Measurements from ENCODE around the gene LGALS16. TPM values are rescaled to one million over a fixed set of nuclear protein-coding genes. Genes with fewer than 3 reads are reported as not detected.

Gene LGALS16
- total RNA-seq, 3 donors from 2014 or later (not counting 1 experiment from before 2014, with no cell fraction given) = not detected

- no peaks in the 10 kb centered on the region for H3K36me3 Mint-ChIP-seq
- 29% methylated on average over 6 of the region's 6 CpGs for WGBS (ENCODE audit: insufficient coverage)
- ATAC-seq = no peak
Observed at GRCh38 chr19:39645800-39646411, 9.8 kb upstream of the LGALS16 start.

GRCh38 chr19:39647918-39648317 is 7.8 kb upstream of the LGALS16 start:
- Mint-ChIP-seq H3K27me3 (ENCODE audit: low read depth in 2 of 2) (peaks cover 26 to 56% of the 10 kb centered on the region in 2 donors), H3K27ac (no peak overlapping the region), H3K4me1 (no peaks in the 10 kb centered on the region), H3K4me3 (no peak overlapping the region), H3K9me3 (no peaks in the 10 kb centered on the region), H3K36me3 (no peaks in the 10 kb centered on the region)
- Histone ChIP-seq H3K4me3 (ENCODE audit: low read length) (no peak overlapping the region), H3K9me3 (ENCODE audit: control insufficient read depth, insufficient read depth, low read length) (no peaks in the 10 kb centered on the region), H3K27ac (ENCODE audit: low read length) (no peak overlapping the region), H3K36me3 (ENCODE audit: control insufficient read depth, insufficient read depth, low read length) (no peaks in the 10 kb centered on the region), H3K27me3 (ENCODE audit: control insufficient read depth, insufficient read depth, low read length) (no peaks in the 10 kb centered on the region), H3K4me1 (ENCODE audit: control insufficient read depth, insufficient read depth, low read length) (no peaks in the 10 kb centered on the region)
- TF ChIP-seq CTCF (IDR thresholded peaks at IDR 0.05) = no peak
- no peak for ATAC-seq
- intact Hi-C loops (cut with micrococcal nuclease) = no loop called here
- DNase-seq = no peak
- 48% methylated on average over 2 of the region's 3 CpGs for WGBS (ENCODE audit: insufficient coverage)

More at GRCh38 chr19:39645800-39646411, 9.8 kb upstream of the LGALS16 start:
- Mint-ChIP-seq H3K27me3 (ENCODE audit: low read depth in 2 of 2) (peaks cover 28 to 60% of the 10 kb centered on the region in 2 donors), H3K27ac (no peak overlapping the region), H3K4me3 (no peak overlapping the region), H3K4me1 (no peaks in the 10 kb centered on the region), H3K9me3 (no peaks in the 10 kb centered on the region)
- Histone ChIP-seq H3K4me1 (ENCODE audit: control insufficient read depth, insufficient read depth, low read length) (no peaks in the 10 kb centered on the region), H3K36me3 (ENCODE audit: control insufficient read depth, insufficient read depth, low read length) (no peaks in the 10 kb centered on the region), H3K27me3 (ENCODE audit: control insufficient read depth, insufficient read depth, low read length) (no peaks in the 10 kb centered on the region), H3K4me3 (ENCODE audit: low read length) (no peak overlapping the region), H3K9me3 (ENCODE audit: control insufficient read depth, insufficient read depth, low read length) (no peaks in the 10 kb centered on the region), H3K27ac (ENCODE audit: low read length) (no peak overlapping the region)
- TF ChIP-seq CTCF (IDR thresholded peaks at IDR 0.05) = no peak
- DNase-seq = peak in 1 of 2 donors; percentile 23
- intact Hi-C loops (cut with micrococcal nuclease) = no loop called here

- Mint-ChIP-seq H3K4me3 (no peak overlapping the region), H3K36me3 (no peaks in the 10 kb centered on the region), H3K27ac (no peak overlapping the region), H3K9me3 (no peaks in the 10 kb centered on the region), H3K4me1 (no peaks in the 10 kb centered on the region), H3K27me3 (ENCODE audit: low read depth in 2 of 2) (peaks cover 19 to 42% of the 10 kb centered on the region in 2 donors)
- H3K4me1 ChIP-seq (ENCODE audit: control insufficient read depth, insufficient read depth, low read length) = no peaks in the 10 kb centered on the region
- no peaks in the 10 kb centered on the region for H3K36me3 ChIP-seq (ENCODE audit: control insufficient read depth, insufficient read depth, low read length)
- no peak for TF ChIP-seq CTCF (IDR thresholded peaks at IDR 0.05)
- no peak for DNase-seq
- ATAC-seq = no peak
- H3K4me3 ChIP-seq (ENCODE audit: low read length) = no peak overlapping the region
- H3K27me3 ChIP-seq (ENCODE audit: control insufficient read depth, insufficient read depth, low read length) = peaks cover 5% of the 10 kb centered on the region
- no peak overlapping the region for H3K27ac ChIP-seq (ENCODE audit: low read length)
- intact Hi-C loops (cut with micrococcal nuclease) = no loop called here
- WGBS (ENCODE audit: insufficient coverage) = 75% methylated on average over 4 of the region's 4 CpGs
- H3K9me3 ChIP-seq (ENCODE audit: control insufficient read depth, insufficient read depth, low read length) = no peaks in the 10 kb centered on the region
Observed at GRCh38 chr19:39659791-39660190, 4.1 kb downstream of the LGALS16 start.

- Mint-ChIP-seq H3K9me3 (no peaks in the 10 kb centered on the region), H3K27ac (no peak overlapping the region), H3K36me3 (no peaks in the 10 kb centered on the region), H3K27me3 (ENCODE audit: low read depth in 2 of 2) (peaks cover 21 to 40% of the 10 kb centered on the region in 2 donors), H3K4me1 (no peaks in the 10 kb centered on the region), H3K4me3 (no peak overlapping the region)
- intact Hi-C loops (cut with micrococcal nuclease) = no loop called here
- Histone ChIP-seq H3K9me3 (ENCODE audit: control insufficient read depth, insufficient read depth, low read length) (no peaks in the 10 kb centered on the region), H3K4me3 (ENCODE audit: low read length) (no peak overlapping the region), H3K4me1 (ENCODE audit: control insufficient read depth, insufficient read depth, low read length) (no peaks in the 10 kb centered on the region), H3K27me3 (ENCODE audit: control insufficient read depth, insufficient read depth, low read length) (peaks cover 5% of the 10 kb centered on the region), H3K36me3 (ENCODE audit: control insufficient read depth, insufficient read depth, low read length) (no peaks in the 10 kb centered on the region), H3K27ac (ENCODE audit: low read length) (no peak overlapping the region)
- no peak for TF ChIP-seq CTCF (IDR thresholded peaks at IDR 0.05)
- no peak for ATAC-seq
- 73% methylated on average over 3 of the region's 4 CpGs for WGBS (ENCODE audit: insufficient coverage)
- DNase-seq = no peak
Observed at GRCh38 chr19:39660661-39661060, 4.9 kb downstream of the LGALS16 start.

Data from natural killer cell (primary cell).